Liver (tissue), 9 donors: Measurements from ENCODE around the gene TRIAP1. TPM values are rescaled to one million over a fixed set of nuclear protein-coding genes. Genes with fewer than 3 reads are reported as not detected.

Experiments used
- DNase-seq: peaks from one replicate; pipeline ENCODE4 v3.0.0-alpha.2; 2017; ENCODE audit warnings: low spot score
- H3K27ac ChIP-seq, 2 donors: one replicate each; pipeline ENCODE4 v1.7.0; 2013; ENCODE audit warnings: inconsistent platforms in 2 of 2, low read length in 2 of 2, control low read depth in 1 of 2, low read depth in 1 of 2, mild to moderate bottlenecking in 1 of 2
- H3K27me3 ChIP-seq, 4 donors: one replicate each; pipeline versions ENCODE4 v1.6.1 to v1.7.0; 2013; ENCODE audit warnings: low read length in 3 of 4, inconsistent platforms in 1 of 4, mild to moderate bottlenecking in 1 of 4, moderate library complexity in 1 of 4; ENCODE audit not compliant: control insufficient read depth in 4 of 4, insufficient read depth in 4 of 4
- H3K36me3 ChIP-seq, 4 donors: one replicate each; pipeline versions ENCODE4 v1.6.1 to v1.7.0; 2013; ENCODE audit warnings: low read length in 3 of 4, mild to moderate bottlenecking in 3 of 4, low read depth in 1 of 4, moderate library complexity in 1 of 4; ENCODE audit not compliant: control insufficient read depth in 4 of 4, insufficient read depth in 3 of 4
- H3K4me1 ChIP-seq, 4 donors: one replicate each; pipeline versions ENCODE4 v1.6.1 to v1.7.0; 2013; ENCODE audit warnings: low read length in 3 of 4, mild to moderate bottlenecking in 3 of 4, moderate library complexity in 1 of 4; ENCODE audit not compliant: control insufficient read depth in 4 of 4, insufficient read depth in 4 of 4
- H3K4me3 ChIP-seq, 3 donors: one replicate each; pipeline versions ENCODE4 v1.6.1 to v1.7.0; 2013; ENCODE audit warnings: low read length in 3 of 3, control low read depth in 1 of 3, low read depth in 1 of 3, mild to moderate bottlenecking in 1 of 3
- H3K9ac ChIP-seq, 2 donors: one replicate each; pipeline ENCODE4 v1.7.0; 2013; ENCODE audit warnings: low read length in 2 of 2, mild to moderate bottlenecking in 2 of 2, moderate library complexity in 2 of 2, control low read depth in 1 of 2, low read depth in 1 of 2
- H3K9me3 ChIP-seq, 4 donors: one replicate each; pipeline versions ENCODE4 v1.6.1 to v1.7.0; 2013; ENCODE audit warnings: low read length in 3 of 4; ENCODE audit not compliant: control insufficient read depth in 4 of 4
- CTCF ChIP-seq: fragments of 150-350 bp; IDR thresholded peaks from 2 replicates; pipeline ENCODE4 v1.5.1; 2017; ENCODE audit warnings: improper control_type of control experiment, low read depth, low read length; ENCODE audit not compliant: missing input control
- EGR1 ChIP-seq, 2 donors: IDR thresholded peaks; 2 replicates each; pipeline ENCODE4 v1.6.1; 2016 to 2018; ENCODE audit warnings: antibody characterized with exemption in 2 of 2, low read depth in 2 of 2
- FOXA1 ChIP-seq: IDR thresholded peaks from 2 replicates; pipeline ENCODE4 v1.6.1; 2016; ENCODE audit warnings: antibody characterized with exemption
- FOXA2 ChIP-seq: IDR thresholded peaks from 2 replicates; pipeline ENCODE4 v1.6.1; 2016; ENCODE audit warnings: antibody characterized with exemption
- GABPA ChIP-seq, 2 donors: IDR thresholded peaks in 1 of 2; conservative IDR thresholded peaks in 1 of 2; 2 replicates each; pipeline ENCODE4 v1.6.1; 2016; ENCODE audit warnings: antibody characterized with exemption in 2 of 2, mild to moderate bottlenecking in 1 of 2, moderate library complexity in 1 of 2
- HNF4A ChIP-seq, 2 donors: conservative IDR thresholded peaks; 2 replicates each; pipeline ENCODE4 v1.6.1; 2016; ENCODE audit warnings: antibody characterized with exemption in 2 of 2, mild to moderate bottlenecking in 2 of 2
- HNF4G ChIP-seq: IDR thresholded peaks from 2 replicates; pipeline ENCODE4 v1.6.1; 2016; ENCODE audit warnings: antibody characterized with exemption
- JUND ChIP-seq, 2 donors: IDR thresholded peaks; 2 replicates each; pipeline ENCODE4 v1.6.1; 2016; ENCODE audit warnings: antibody characterized with exemption in 2 of 2
- NR2F2 ChIP-seq: IDR thresholded peaks from 2 replicates; pipeline ENCODE4 v1.6.1; 2016; ENCODE audit warnings: antibody characterized with exemption
- RAD21 ChIP-seq, 2 donors: IDR thresholded peaks; 2 replicates each; pipeline ENCODE4 v1.6.1; 2016; ENCODE audit warnings: antibody characterized with exemption in 2 of 2, mild to moderate bottlenecking in 2 of 2
- REST ChIP-seq: IDR thresholded peaks from 2 replicates; pipeline ENCODE4 v1.6.1; 2016; ENCODE audit warnings: antibody characterized with exemption, mild to moderate bottlenecking
- RXRA ChIP-seq, 2 donors: IDR thresholded peaks; 2 replicates each; pipeline ENCODE4 v1.6.1; 2017 to 2018; ENCODE audit warnings: antibody characterized with exemption in 2 of 2, mild to moderate bottlenecking in 1 of 2
- SP1 ChIP-seq: IDR thresholded peaks from 2 replicates; pipeline ENCODE4 v1.6.1; 2018; ENCODE audit warnings: antibody characterized with exemption, mild to moderate bottlenecking
- TAF1 ChIP-seq: conservative IDR thresholded peaks from 2 replicates; pipeline ENCODE4 v1.6.1; 2016; ENCODE audit warnings: antibody characterized with exemption, mild to moderate bottlenecking
- YY1 ChIP-seq: IDR thresholded peaks from 2 replicates; pipeline ENCODE4 v1.6.1; 2016; ENCODE audit warnings: antibody characterized with exemption, mild to moderate bottlenecking
- ZBTB33 ChIP-seq: IDR thresholded peaks from 2 replicates; pipeline ENCODE4 v1.6.1; 2016; ENCODE audit warnings: antibody characterized with exemption
- WGBS: extraction: QIAGEN DNeasy Blood & Tissue Kit; methylation state at CpG from one replicate; pipeline ENCODE4 v1.1.7; 2013; 5-methylcytosine and 5-hydroxymethylcytosine counted together
- polyA plus RNA-seq, 2 donors: library from polyadenylated mRNA; stranded (reverse) in 1 of 2; unstranded in 1 of 2; fragments of 200-250 nt in 1 of 2; fragments of >200 nt in 1 of 2; fragmentation: Nextera tagmentation in 1 of 2; extraction: Ambion mirVana in 1 of 2; gene quantifications; one replicate each; pipeline versions ENCODE4 v1.2.1 to v1.2.3, GENCODE V29; 2013 to 2015
- total RNA-seq, 2 donors: library from RNA; depleted of rRNA; stranded (reverse); fragments of >200 nt; gene quantifications; one replicate each; pipeline ENCODE4 v1.2.3, GENCODE V29; 2014
- TF ChIP-seq, protein P1 (sequence below): IDR thresholded peaks from 2 replicates; pipeline ENCODE4 v1.6.1; 2016; ENCODE audit warnings: antibody characterized with exemption
- TF ChIP-seq, protein P2 (sequence below): IDR thresholded peaks from 2 replicates; pipeline ENCODE4 v1.6.1; 2016; ENCODE audit warnings: antibody characterized with exemption
- donor health status: healthy.
- donor health status: healthy.
- donor health status: healthy.
- donor health status: healthy.
- donor health status: healthy.

Gene TRIAP1
- total and polyA plus RNA-seq, 4 donors: 11.9 to 39.9 (median 19.0) TPM

DNA sequence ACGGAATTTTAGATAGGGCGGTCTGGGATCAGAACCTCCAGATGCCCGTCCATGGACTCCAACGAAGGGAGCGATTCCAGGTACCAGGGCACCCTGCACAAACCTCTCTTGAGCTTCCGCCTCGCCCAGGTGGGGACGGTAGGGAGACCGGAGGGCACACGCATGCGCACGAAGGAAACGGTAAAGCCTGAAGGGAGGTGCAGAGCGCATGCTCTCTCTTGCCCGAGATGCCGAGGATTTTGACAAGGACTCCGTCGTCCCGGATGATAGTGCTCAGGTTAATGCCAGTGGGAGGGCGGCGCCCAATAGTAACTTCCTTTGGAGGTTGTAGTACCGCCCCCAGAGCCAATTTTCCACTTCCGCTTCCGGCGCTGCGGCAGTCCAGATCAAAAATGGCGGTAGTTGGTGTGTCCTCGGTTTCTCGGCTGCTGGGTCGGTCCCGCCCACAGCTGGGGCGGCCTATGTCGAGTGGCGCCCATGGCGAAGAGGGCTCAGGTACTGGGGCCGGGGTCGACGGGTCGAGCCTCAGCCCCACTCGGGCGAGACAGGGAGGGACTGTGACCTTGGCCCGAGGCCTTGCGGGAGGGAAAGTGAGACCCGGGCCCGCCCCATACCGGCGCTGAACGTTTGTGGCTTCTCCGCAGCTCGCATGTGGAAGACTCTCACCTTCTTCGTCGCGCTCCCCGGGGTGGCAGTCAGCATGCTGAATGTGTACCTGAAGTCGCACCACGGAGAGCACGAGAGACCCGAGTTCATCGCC is 8.3 kb downstream of the TRIAP1 start, which contains the start of gene COX6A1:
Gene COX6A1 (plus strand): TSS at position 379 of the 760 bp plus-strand sequence. CDS start 14 bp downstream, at position 393.
- H3K9me3 ChIP-seq: no peaks in the 10 kb centered on the region
- TF ChIP-seq GABPA (IDR thresholded peaks at IDR 0.05 in 1 of 2, conservative IDR thresholded peaks at IDR 0.05 in 1 of 2) (peak; percentile 95 to 98), SP1 (peak; percentile 78), FOXA1 (no peak), NR2F2 (no peak), JUND (IDR thresholded peaks at IDR 0.05) (peak in 1 of 2 donors; percentile 31), YY1 (peak; percentile 98), TAF1 (peak; percentile 83), CTCF (peak; percentile 6), HNF4A (conservative IDR thresholded peaks at IDR 0.05) (peak; percentile 47 to 51), HNF4G (no peak), EGR1 (IDR thresholded peaks at IDR 0.05; ENCODE audit: low read depth in 2 of 2) (peak; percentile 52 to 66), REST (peak; percentile 70), FOXA2 (peak; percentile 6), ZBTB33 (peak; percentile 51), RXRA (IDR thresholded peaks at IDR 0.05) (peak; percentile 62 to 72), RAD21 (IDR thresholded peaks at IDR 0.05) (peak; percentile 13 to 44)
- TF ChIP-seq, protein P1, sequence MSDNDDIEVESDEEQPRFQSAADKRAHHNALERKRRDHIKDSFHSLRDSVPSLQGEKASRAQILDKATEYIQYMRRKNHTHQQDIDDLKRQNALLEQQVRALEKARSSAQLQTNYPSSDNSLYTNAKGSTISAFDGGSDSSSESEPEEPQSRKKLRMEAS: peak; percentile 72
- TF ChIP-seq, protein P2, sequence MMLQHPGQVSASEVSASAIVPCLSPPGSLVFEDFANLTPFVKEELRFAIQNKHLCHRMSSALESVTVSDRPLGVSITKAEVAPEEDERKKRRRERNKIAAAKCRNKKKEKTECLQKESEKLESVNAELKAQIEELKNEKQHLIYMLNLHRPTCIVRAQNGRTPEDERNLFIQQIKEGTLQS: no peak
- peaks cover 3 to 11% (median 6%) of the 10 kb centered on the region in 4 donors for H3K36me3 ChIP-seq
- peak within 1 kb of the TSS; percentile 78 to 93 (median 84) for H3K4me3 ChIP-seq
- H3K27me3 ChIP-seq: no peaks in the 10 kb centered on the region
- peak within 1 kb of the TSS; percentile 18 to 42 for H3K9ac ChIP-seq
- peak; percentile 94 for DNase-seq
- H3K4me1 ChIP-seq: peaks cover 4 to 19% (median 15%) of the 10 kb centered on the region in 4 donors
- WGBS: under 1% methylated on average over 59 of the region's 59 CpGs
- peak within 1 kb of the TSS; percentile 49 to 65 for H3K27ac ChIP-seq
